Rectal smooth muscle tissue (tissue), 1 donor: ENCODE data around the gene PSRC1.
A peak's percentile ranks its signal among the peaks of the same experiment; 100 is the strongest.
"Not testable (repeated sequence)": the region's sequence is repeated elsewhere in the genome, so short reads cannot be mapped to it uniquely, and the experiment has no call there.

Source experiments
- H3K27ac ChIP-seq: one replicate; pipeline ENCODE4 v1.7.0; 2013; ENCODE audit warnings: low read depth, low read length, inconsistent platforms
- H3K27me3 ChIP-seq: one replicate; pipeline ENCODE4 v1.7.0; 2013; ENCODE audit warnings: low read length; ENCODE audit not compliant: control insufficient read depth, insufficient read depth
- H3K36me3 ChIP-seq: one replicate; pipeline ENCODE4 v1.7.0; 2013; ENCODE audit warnings: low read length; ENCODE audit not compliant: control insufficient read depth, insufficient read depth
- H3K4me1 ChIP-seq: one replicate; pipeline ENCODE4 v1.7.0; 2013; ENCODE audit warnings: low read length; ENCODE audit not compliant: control insufficient read depth, insufficient read depth
- H3K4me3 ChIP-seq: one replicate; pipeline ENCODE4 v1.7.0; 2013; ENCODE audit warnings: low read length
- H3K9ac ChIP-seq: one replicate; pipeline ENCODE4 v1.7.0; 2013; ENCODE audit warnings: low read length

PSRC1 gene

DNA sequence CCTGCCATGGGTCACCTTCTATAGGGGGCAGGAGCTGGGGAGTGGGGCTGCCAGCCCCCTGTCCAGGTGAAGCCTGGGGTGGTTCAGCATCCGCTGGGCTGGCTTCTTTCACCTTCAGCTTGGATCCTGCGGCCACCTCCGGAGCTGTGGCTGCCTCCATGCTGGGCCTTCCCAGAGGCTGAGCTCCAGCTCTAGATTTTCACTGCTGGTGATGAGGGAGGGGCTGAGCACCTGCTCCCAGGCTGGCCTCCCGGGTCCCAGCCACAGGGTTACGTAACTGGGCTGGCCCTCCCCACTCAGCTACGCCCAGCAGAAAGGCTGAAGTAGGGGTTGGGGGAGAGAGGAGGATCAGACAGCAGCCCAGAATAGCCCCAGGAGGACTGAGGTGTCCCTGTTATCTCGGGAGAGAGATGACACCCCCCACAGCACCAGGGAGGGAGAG, 23.9 kb upstream of the PSRC1 start, which contains the start of gene MYBPHL:
Gene MYBPHL (minus strand): TSS at position 180 of the 442 bp plus-strand sequence. CDS start 20 bp downstream, at position 160.
- Histone ChIP-seq H3K36me3 (no peaks in the 10 kb centered on the region), H3K4me1 (no peaks in the 10 kb centered on the region), H3K9ac (no peak within 1 kb of the TSS), H3K27me3 (no peaks in the 10 kb centered on the region), H3K4me3 (no peak within 1 kb of the TSS), H3K27ac (no peak within 1 kb of the TSS)

GRCh38 chr1:109305991-109306390, 23.0 kb upstream of the PSRC1 start:
- H3K27ac ChIP-seq, H3K9ac ChIP-seq, H3K4me1 ChIP-seq: not testable (repeated sequence)

DNA sequence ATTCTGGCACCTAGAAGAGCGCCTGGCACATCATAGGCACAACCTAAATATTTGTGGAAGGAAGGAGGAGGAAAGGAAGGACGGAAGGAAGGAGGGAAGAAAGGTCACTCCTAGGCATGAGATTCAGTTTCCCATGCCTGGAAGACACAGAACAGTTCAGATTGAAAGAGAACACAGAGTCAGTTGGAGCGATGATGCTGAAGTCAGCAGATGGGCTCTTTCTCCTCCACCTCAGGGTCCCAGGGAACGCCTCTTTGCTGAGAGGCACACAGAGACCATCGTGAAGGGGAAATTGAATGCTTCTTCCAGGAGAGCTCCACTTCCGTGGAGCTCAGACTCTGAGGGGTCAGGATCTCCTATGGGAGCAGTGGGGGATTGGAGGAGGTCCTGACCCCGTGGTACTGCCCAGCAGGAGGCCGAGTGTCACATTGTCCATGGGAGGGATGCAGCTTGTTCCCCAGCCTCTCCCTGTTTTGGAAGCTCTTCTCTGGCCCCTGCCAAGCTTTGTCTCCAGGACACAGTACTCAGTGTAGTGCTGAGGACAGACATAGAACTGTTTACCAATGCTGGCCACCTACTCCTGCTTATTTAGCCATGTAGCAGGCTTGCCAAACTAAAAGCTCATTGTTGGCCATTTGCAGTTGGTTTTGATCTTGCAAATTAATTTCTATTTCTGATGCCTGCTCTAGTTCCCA, 21.4 kb upstream of the PSRC1 start:
- Histone ChIP-seq H3K4me3 (no peak overlapping the region), H3K27ac (no peak overlapping the region), H3K36me3 (no peaks in the 10 kb centered on the region), H3K27me3 (no peaks in the 10 kb centered on the region), H3K9ac (no peak overlapping the region), H3K4me1 (no peaks in the 10 kb centered on the region)

More at GRCh38 chr1:109305991-109306390, 23.0 kb upstream of the PSRC1 start:
- H3K4me3 ChIP-seq, H3K36me3 ChIP-seq, H3K27me3 ChIP-seq: not testable (repeated sequence)

DNA sequence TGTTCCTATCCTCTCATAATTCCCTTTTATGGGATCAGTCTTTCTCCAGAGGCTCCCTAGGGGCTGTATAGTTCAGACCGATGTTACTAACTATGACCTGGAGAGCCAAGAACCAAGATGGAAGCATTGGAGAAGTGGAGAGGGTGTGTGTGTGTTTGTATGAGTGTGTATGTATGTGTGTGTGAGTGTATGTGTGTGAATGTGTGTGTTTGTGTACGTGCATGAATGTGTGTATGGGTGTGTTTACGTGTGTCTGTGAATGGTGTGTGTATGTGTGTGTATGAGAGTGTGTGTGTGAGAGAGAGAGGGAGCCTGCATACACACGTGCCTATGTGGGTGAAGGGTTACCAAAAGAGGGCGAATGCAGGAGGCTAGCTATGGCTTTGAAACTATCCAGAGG, 18.9 kb upstream of the PSRC1 start:
- H3K36me3 ChIP-seq, result no peaks in the 10 kb centered on the region
- H3K27me3 ChIP-seq, result no peaks in the 10 kb centered on the region
- no peak overlapping the region for H3K4me3 ChIP-seq
- no peak overlapping the region for H3K9ac ChIP-seq
- peaks cover 3% of the 10 kb centered on the region for H3K4me1 ChIP-seq
- H3K27ac ChIP-seq, result no peak overlapping the region

- Histone ChIP-seq H3K27ac (no peak overlapping the region), H3K9ac (no peak overlapping the region), H3K4me1 (peaks cover 3% of the 10 kb centered on the region), H3K36me3 (no peaks in the 10 kb centered on the region), H3K27me3 (no peaks in the 10 kb centered on the region), H3K4me3 (no peak overlapping the region)
Measured at GRCh38 chr1:109300650-109301151, 17.8 kb upstream of the PSRC1 start.

DNA sequence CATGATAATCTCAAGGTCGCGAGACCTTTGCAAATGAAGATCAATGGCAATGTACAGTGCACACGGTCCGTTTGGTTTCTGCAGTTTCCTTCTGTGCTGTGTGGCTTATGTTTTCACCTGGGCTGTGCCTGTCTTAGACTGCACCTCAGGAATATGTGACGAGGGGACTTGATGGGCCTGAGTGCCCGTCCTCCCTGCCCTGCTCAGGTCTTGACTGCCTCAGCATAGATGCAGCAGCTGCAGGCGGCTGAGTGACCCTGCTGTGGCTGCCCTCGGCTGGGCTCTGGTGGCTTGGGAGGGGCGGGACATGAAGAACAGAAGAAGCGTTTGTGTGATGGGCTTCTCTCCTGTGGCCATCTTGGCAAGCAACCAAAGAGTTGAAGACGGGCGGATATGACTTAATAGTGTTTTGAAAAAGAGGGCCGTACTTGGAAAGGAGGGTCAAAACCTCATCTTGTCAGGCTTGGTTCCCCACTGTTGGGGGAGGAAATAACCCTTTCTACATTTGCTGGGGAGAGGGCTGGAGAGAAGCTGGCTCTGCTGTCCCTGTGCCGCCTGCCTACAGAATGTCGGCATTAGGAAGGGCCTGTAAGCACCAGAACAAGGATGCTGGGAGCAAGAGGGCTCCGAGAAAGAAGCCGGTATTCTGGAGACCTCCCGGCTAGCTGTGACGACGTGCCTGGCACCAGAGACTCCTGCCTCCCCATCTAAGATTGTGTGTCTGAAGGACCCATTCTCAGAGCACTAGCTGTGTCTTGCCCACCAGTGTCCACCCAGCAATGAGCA, 16.8 kb upstream of the PSRC1 start:
- Histone ChIP-seq H3K4me1 (peaks cover 3% of the 10 kb centered on the region), H3K36me3 (no peaks in the 10 kb centered on the region), H3K9ac (no peak overlapping the region), H3K27me3 (no peaks in the 10 kb centered on the region), H3K27ac (peak overlapping the region; percentile 41), H3K4me3 (no peak overlapping the region)

- H3K27ac ChIP-seq, result no peak overlapping the region
- peaks cover 3% of the 10 kb centered on the region for H3K4me1 ChIP-seq
- H3K27me3 ChIP-seq, result no peaks in the 10 kb centered on the region
- H3K36me3 ChIP-seq, result no peaks in the 10 kb centered on the region
- no peak overlapping the region for H3K9ac ChIP-seq
- no peak overlapping the region for H3K4me3 ChIP-seq
Measured at GRCh38 chr1:109298666-109299557, 16.0 kb upstream of the PSRC1 start.

- Histone ChIP-seq H3K36me3 (no peaks in the 10 kb centered on the region), H3K4me3 (no peak overlapping the region), H3K27me3 (no peaks in the 10 kb centered on the region), H3K4me1 (peaks cover 3% of the 10 kb centered on the region), H3K9ac (no peak overlapping the region), H3K27ac (no peak overlapping the region)
Measured at GRCh38 chr1:109296782-109297181, 13.8 kb upstream of the PSRC1 start.

GRCh38 chr1:109295712-109296415, 12.9 kb upstream of the PSRC1 start:
- Histone ChIP-seq H3K9ac (no peak overlapping the region), H3K4me1 (peaks cover 3% of the 10 kb centered on the region), H3K27ac (no peak overlapping the region), H3K4me3 (no peak overlapping the region), H3K27me3 (no peaks in the 10 kb centered on the region), H3K36me3 (no peaks in the 10 kb centered on the region)

DNA sequence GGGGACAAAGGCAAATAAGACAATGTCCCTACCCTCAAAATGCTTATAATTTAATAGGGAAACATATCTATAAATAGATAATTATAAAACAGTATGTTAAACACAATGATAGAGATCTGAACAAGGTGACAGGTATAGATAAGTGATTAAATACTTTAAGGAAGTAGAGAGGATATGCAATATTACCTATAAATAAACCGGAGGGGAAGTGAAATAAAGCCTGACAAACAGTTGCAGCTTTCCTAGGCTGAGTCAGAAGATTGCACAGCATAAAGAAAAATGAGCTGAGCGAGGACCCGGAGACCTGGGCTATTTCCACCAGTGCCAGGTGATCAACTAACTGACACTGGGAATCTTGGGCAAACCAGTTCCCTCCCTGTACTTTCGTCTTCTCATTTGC, 11.5 kb upstream of the PSRC1 start:
- Histone ChIP-seq H3K27me3 (no peaks in the 10 kb centered on the region), H3K4me1 (peaks cover 3% of the 10 kb centered on the region), H3K4me3 (no peak overlapping the region), H3K36me3 (no peaks in the 10 kb centered on the region), H3K27ac (no peak overlapping the region), H3K9ac (no peak overlapping the region)

GRCh38 chr1:109293026-109293425, 10.1 kb upstream of the PSRC1 start:
- Histone ChIP-seq H3K27me3 (no peaks in the 10 kb centered on the region), H3K4me1 (no peaks in the 10 kb centered on the region), H3K27ac (no peak overlapping the region), H3K36me3 (no peaks in the 10 kb centered on the region), H3K9ac (no peak overlapping the region), H3K4me3 (no peak overlapping the region)
